Mammary epithelial cell (primary cell): Measurements from ENCODE around the gene HADH.

Experiments
- CTCF ChIP-seq, 2 donors: IDR thresholded peaks in 1 of 2; conservative IDR thresholded peaks in 1 of 2; 2 replicates each; pipeline ENCODE4 v1.5.1; 2011 to 2012; ENCODE audit warnings: inconsistent platforms in 2 of 2, low read length in 2 of 2, mild to moderate bottlenecking in 2 of 2, control low read depth in 1 of 2, low read depth in 1 of 2; ENCODE audit not compliant: insufficient read depth in 1 of 2; ENCODE audit errors: extremely low read depth in 1 of 2
- EZH2 ChIP-seq: IDR thresholded peaks from 2 replicates; pipeline ENCODE4 v1.6.1; 2012; ENCODE audit warnings: low read length, inconsistent platforms, borderline replicate concordance

- TF ChIP-seq CTCF (conservative IDR thresholded peaks at IDR 0.05 in 1 of 2, IDR thresholded peaks at IDR 0.05 in 1 of 2; ENCODE audit: extremely low read depth in 1 of 2, insufficient read depth in 1 of 2, low read depth in 1 of 2, low read length in 2 of 2) (no peak), EZH2 (no peak)
These were observed 63.0 kb downstream of the HADH start for GRCh38 chr4:108052558-108053120.
